Spleen (tissue), 11 donors: Measurements from ENCODE around the gene PICALM. TPM values are rescaled to one million over a fixed set of nuclear protein-coding genes. Genes with fewer than 3 reads are reported as not detected.
A peak's percentile ranks its signal among the peaks of the same experiment; 100 is the strongest.

Experiments used
- DNase-seq: peaks from one replicate; pipeline ENCODE4 v3.0.0-alpha.2; 2020
- H3K27ac ChIP-seq, 8 donors: fragments of 200-600 bp; sonication (generic) in 7 of 8; 1 replicate in 4 of 8; 2 replicates in 4 of 8; pipeline versions ENCODE4 v1.5.0 to v1.8.0; 2016 to 2021; ENCODE audit warnings: inconsistent platforms in 4 of 8, mild to moderate bottlenecking in 4 of 8, moderate library complexity in 1 of 8
- H3K27me3 ChIP-seq, 7 donors: fragments of 200-600 bp; sonication (generic) in 6 of 7; replicated peaks in 1 of 7; 1 replicate in 4 of 7; 2 replicates in 3 of 7; pipeline versions ENCODE4 v1.5.0 to v1.8.0; 2016 to 2021; ENCODE audit warnings: inconsistent platforms in 3 of 7, mild to moderate bottlenecking in 1 of 7
- H3K36me3 ChIP-seq, 6 donors: fragments of 200-600 bp; sonication (generic) in 5 of 6; 1 replicate in 4 of 6; 2 replicates in 2 of 6; pipeline versions ENCODE4 v1.5.0 to v1.8.0; 2016 to 2021; ENCODE audit warnings: inconsistent platforms in 2 of 6
- H3K4me1 ChIP-seq, 6 donors: fragments of 200-600 bp; sonication (generic) in 5 of 6; 1 replicate in 3 of 6; 2 replicates in 3 of 6; pipeline versions ENCODE4 v1.5.0 to v1.8.0; 2016 to 2021; ENCODE audit warnings: inconsistent platforms in 3 of 6
- H3K4me3 ChIP-seq, 8 donors: fragments of 200-600 bp; sonication (generic) in 7 of 8; 1 replicate in 4 of 8; 2 replicates in 4 of 8; pipeline versions ENCODE4 v1.5.0 to v1.8.0; 2016 to 2021; ENCODE audit warnings: inconsistent platforms in 4 of 8, mild to moderate bottlenecking in 4 of 8, moderate library complexity in 2 of 8
- H3K9me3 ChIP-seq, 8 donors: fragments of 200-600 bp; sonication (generic) in 7 of 8; 1 replicate in 4 of 8; 2 replicates in 4 of 8; pipeline versions ENCODE4 v1.5.0 to v1.8.0; 2016 to 2021; ENCODE audit warnings: inconsistent platforms in 4 of 8
- CTCF ChIP-seq, 11 experiments: fragments of 200-600 bp in 7 of 11; fragments of 450-650 bp in 4 of 11; sonication (generic) in 4 of 11; IDR thresholded peaks in 8 of 11; conservative IDR thresholded peaks in 3 of 11; 1 replicate in 7 of 11; 2 replicates in 4 of 11; pipeline versions ENCODE4 v1.4.0 to v1.8.0; 2016 to 2021; ENCODE audit warnings: antibody characterized with exemption in 11 of 11, inconsistent platforms in 4 of 11, mild to moderate bottlenecking in 1 of 11
- POLR2A ChIP-seq, 3 donors: fragments of 450-650 bp; IDR thresholded peaks; one replicate each; pipeline ENCODE4 v1.5.1; 2017; ENCODE audit warnings: antibody characterized with exemption in 3 of 3, mild to moderate bottlenecking in 1 of 3
- POLR2AphosphoS5 ChIP-seq, 3 donors: sonication (generic); formaldehyde crosslinking; IDR thresholded peaks; one replicate each; pipeline ENCODE4 v1.5.1; 2017; ENCODE audit warnings: antibody characterized with exemption in 3 of 3
- WGBS, 5 donors: extraction: QIAGEN DNeasy Blood & Tissue Kit in 3 of 5; methylation state at CpG; one replicate each; pipeline versions ENCODE4 v1.1.5 to v1.1.7; 2013 to 2018; 5-methylcytosine and 5-hydroxymethylcytosine counted together
- intact Hi-C: fragments of 100-400 bp; cut with DNase I; formaldehyde crosslinking; loops from one replicate; pipeline ENCODE4 v1.15.0; 2023; ENCODE audit warnings: low total_unique reads
- polyA plus RNA-seq, 3 donors: library from polyadenylated mRNA; stranded (reverse); fragments of 200-250 nt; gene quantifications; one replicate each; pipeline ENCODE4 v1.2.1, GENCODE V29; 2013
- total RNA-seq, 7 donors: library from RNA; depleted of rRNA in 3 of 7; stranded (reverse); fragments of >200 nt in 3 of 7; fragmentation: NEBNext Ultra II Directional in 4 of 7; extraction: Animal tissue kit (Norgen Biotek cat#: 25700) in 4 of 7; gene quantifications; one replicate each; pipeline versions ENCODE4 v1.1.0 to v1.2.1, GENCODE V29; 2016 to 2021
- donor health status: healthy with polysubstance abuse.
- donor health status: DM: no; HTN: no; CAD: no; lungs with moderate emphysema.
- donor health status: DM: no; HTN: no; CAD: no.
- donor health status: Bipolar disorder and iron deficiency.
- donor health status: healthy.
- donor health status: DM: no; HTN: no; CAD: no.
- donor health status: DM: yes; HTN: yes; CAD: no.

PICALM gene
- total and polyA plus RNA-seq, 10 donors: 42.9 to 500 (median 288) TPM

DNA sequence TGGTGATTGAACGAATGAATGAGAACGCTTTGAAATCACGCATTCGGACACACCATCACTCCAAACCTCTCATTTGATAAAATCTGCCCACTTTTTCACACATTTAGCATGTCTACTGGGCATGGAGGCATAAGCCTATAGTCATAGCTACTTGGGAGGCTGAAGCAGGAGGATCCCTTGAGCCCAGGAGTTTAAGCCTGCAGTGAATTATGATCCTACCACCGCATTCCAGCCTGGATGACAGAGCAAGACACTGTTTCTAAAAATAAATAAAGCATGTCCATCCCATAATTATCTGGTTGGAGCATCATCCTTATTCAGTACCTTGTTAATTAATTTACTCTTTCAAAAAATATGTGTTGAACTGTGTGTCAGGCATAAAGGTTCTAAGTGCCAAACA, 3.3 kb upstream of the PICALM start:
- Histone ChIP-seq H3K36me3 (no peaks in the 10 kb centered on the region), H3K27me3 (no peaks in the 10 kb centered on the region), H3K27ac (no peak overlapping the region), H3K4me3 (no peak overlapping the region), H3K4me1 (peaks cover 0 to 18% (median 11%) of the 10 kb centered on the region in 6 donors), H3K9me3 (no peaks in the 10 kb centered on the region)
- no peak for TF ChIP-seq POLR2AphosphoS5 (IDR thresholded peaks at IDR 0.05)
- 96 to 98% (median 97%) methylated on average over 5 of the region's 5 CpGs for WGBS, 5 donors
- no peak for DNase-seq
- intact Hi-C loops: no loop called here

GRCh38 chr11:86070142-86071056, 1.5 kb upstream of the PICALM start:
- Histone ChIP-seq H3K4me1 (peaks cover under 1 to 36% (median 20%) of the 10 kb centered on the region in 6 donors), H3K36me3 (no peaks in the 10 kb centered on the region), H3K4me3 (peak overlapping the region in 2 of 8 donors; percentile 81 to 96), H3K27me3 (no peaks in the 10 kb centered on the region), H3K9me3 (no peaks in the 10 kb centered on the region), H3K27ac (peak overlapping the region; percentile 91 to 99 (median 98))
- 70 to 90% (median 86%) methylated on average over 2 of the region's 2 CpGs for WGBS, 5 donors
- intact Hi-C loops: no loop called here
- no peak for DNase-seq
- TF ChIP-seq CTCF (IDR thresholded peaks at IDR 0.05 in 8 of 11, conservative IDR thresholded peaks at IDR 0.05 in 3 of 11) (no peak), POLR2AphosphoS5 (IDR thresholded peaks at IDR 0.05) (no peak), POLR2A (IDR thresholded peaks at IDR 0.05) (no peak)

DNA sequence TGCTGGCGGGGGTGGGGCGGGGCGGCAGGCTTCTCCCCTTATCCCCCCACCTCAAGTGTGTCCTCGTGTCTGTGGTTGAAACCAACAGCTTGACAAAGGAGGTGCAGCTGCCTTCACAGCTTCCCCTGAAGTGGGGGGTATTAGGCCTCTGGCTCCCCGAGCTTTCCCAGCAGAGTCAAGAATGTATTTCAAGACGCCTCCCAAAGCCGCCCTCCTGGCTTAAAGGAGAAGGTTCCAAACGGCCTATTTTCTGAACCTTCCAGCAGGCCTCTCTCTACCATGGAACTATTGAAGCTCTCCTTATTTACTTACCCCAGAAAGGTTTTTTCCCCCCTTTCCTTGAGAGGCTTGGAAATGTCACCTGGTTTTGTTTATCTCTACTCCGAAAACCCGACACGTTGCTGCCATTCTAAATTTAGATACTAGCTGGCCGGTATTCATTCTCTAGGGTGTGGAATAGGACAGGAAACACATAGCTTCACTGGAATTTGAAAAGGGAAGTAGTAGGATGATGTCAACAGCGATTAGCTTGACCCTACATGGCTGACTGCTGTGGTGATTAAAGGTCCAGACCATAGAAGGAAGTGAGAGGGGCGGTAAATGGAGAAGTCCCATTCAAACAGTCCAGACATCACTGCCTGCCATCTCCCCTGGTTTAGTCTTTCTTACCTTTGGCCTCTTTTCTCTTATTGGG, 671 bp upstream of the PICALM start:
- H3K4me1 ChIP-seq: peaks cover 9 to 45% (median 29%) of the 10 kb centered on the region in 6 donors
- H3K9me3 ChIP-seq: no peaks in the 10 kb centered on the region
- no peaks in the 10 kb centered on the region for H3K36me3 ChIP-seq
- TF ChIP-seq CTCF (IDR thresholded peaks at IDR 0.05 in 8 of 11, conservative IDR thresholded peaks at IDR 0.05 in 3 of 11) (peak in 1 of 11 experiments; percentile 7), POLR2AphosphoS5 (IDR thresholded peaks at IDR 0.05) (peak in 1 of 3 donors; percentile 67), POLR2A (IDR thresholded peaks at IDR 0.05) (peak in 1 of 3 donors; percentile 18)
- no peaks in the 10 kb centered on the region for H3K27me3 ChIP-seq
- WGBS, 5 donors: 3 to 6% (median 5%) methylated on average over 10 to 14 of the region's 14 CpGs
- peak overlapping the region; percentile 20 to 96 (median 88) for H3K4me3 ChIP-seq
- peak overlapping the region; percentile 91 to 99 (median 98) for H3K27ac ChIP-seq
- no peak for DNase-seq
- intact Hi-C loops: no loop called here

DNA sequence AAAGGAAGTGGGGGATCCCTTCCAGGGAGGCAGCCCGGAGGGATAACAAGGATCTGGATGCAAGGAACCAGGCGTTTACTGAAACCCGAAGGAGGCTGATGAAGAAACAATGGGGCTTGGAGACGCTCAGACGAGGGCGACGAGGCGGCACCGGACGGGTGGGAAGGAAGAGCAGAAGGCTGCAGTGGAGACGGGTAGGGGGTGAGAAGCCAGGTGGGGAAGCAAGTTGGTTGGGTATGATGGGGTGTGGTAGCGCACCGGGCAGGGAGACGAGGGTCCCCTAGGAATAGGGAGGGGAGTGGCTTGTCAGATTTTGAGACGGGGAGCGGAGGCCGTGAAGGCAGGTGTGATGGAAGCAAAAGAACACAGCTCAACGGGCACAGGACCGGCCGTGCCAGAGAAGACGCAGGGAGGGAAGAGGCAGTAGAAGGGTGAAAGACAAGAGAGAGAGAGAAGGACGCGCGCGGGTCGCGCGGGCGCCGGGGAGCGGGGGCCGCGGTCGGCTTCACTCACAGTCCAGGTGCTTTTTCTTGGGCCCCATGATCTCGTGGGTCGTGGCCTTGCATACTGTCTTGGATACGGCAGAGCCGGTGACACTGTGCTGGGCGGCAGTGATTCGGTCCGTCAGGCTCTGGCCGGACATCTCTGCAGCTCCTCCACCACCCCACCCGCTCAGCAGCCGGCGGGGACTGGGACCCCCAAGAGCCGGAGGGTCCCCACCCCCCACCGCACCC, 579 bp downstream of the PICALM start:
- peak; percentile 89 for DNase-seq
- peak overlapping the region; percentile 77 to 96 (median 92) for H3K4me3 ChIP-seq
- H3K9me3 ChIP-seq: no peaks in the 10 kb centered on the region
- peaks cover 22 to 57% (median 41%) of the 10 kb centered on the region in 6 donors for H3K4me1 ChIP-seq
- H3K27ac ChIP-seq: peak overlapping the region; percentile 91 to 99 (median 98)
- intact Hi-C loops: no loop called here
- TF ChIP-seq POLR2AphosphoS5 (IDR thresholded peaks at IDR 0.05) (peak; percentile 31 to 67 (median 43)), CTCF (IDR thresholded peaks at IDR 0.05 in 8 of 11, conservative IDR thresholded peaks at IDR 0.05 in 3 of 11) (no peak)
- no peaks in the 10 kb centered on the region for H3K27me3 ChIP-seq
- WGBS, 5 donors: 0 to 1% (median 0%) methylated on average over 42 to 47 of the region's 47 CpGs
- H3K36me3 ChIP-seq: no peaks in the 10 kb centered on the region
